Neuronal stem cell (in vitro differentiated cells): ENCODE results near the gene CCNB2.

Experiments
- DNase-seq: peaks from one replicate; pipeline ENCODE4 v3.0.0-alpha.2; 2013; ENCODE audit warnings: low spot score
- H2AFZ ChIP-seq: one replicate; pipeline ENCODE4 v1.6.1; 2013; ENCODE audit warnings: mild to moderate bottlenecking, low read length, inconsistent platforms
- H2AK5ac ChIP-seq: 2 replicates; pipeline ENCODE4 v1.6.1; 2013; ENCODE audit warnings: low read depth, mild to moderate bottlenecking, inconsistent platforms, low read length, moderate library complexity, mixed read lengths
- H2BK120ac ChIP-seq: 2 replicates; pipeline ENCODE4 v1.6.1; 2013; ENCODE audit warnings: low read depth, mild to moderate bottlenecking, inconsistent platforms, low read length, moderate library complexity, mixed read lengths
- H2BK12ac ChIP-seq: one replicate; pipeline ENCODE4 v1.6.1; 2013; ENCODE audit warnings: low read length, inconsistent platforms
- H2BK15ac ChIP-seq: 2 replicates; pipeline ENCODE4 v1.6.1; 2013; ENCODE audit warnings: mild to moderate bottlenecking, low read length, inconsistent platforms, mixed read lengths
- H2BK5ac ChIP-seq: one replicate; pipeline ENCODE4 v1.6.1; 2013; ENCODE audit warnings: inconsistent platforms, mild to moderate bottlenecking, low read length, moderate library complexity
- H3K14ac ChIP-seq: one replicate; pipeline ENCODE4 v1.6.1; 2013; ENCODE audit warnings: low read length, inconsistent platforms
- H3K18ac ChIP-seq: 2 replicates; pipeline ENCODE4 v1.6.1; 2013; ENCODE audit warnings: low read length, inconsistent platforms
- H3K23ac ChIP-seq: 2 replicates; pipeline ENCODE4 v1.6.1; 2013; ENCODE audit warnings: low read depth, mild to moderate bottlenecking, mixed read lengths, low read length, inconsistent platforms; ENCODE audit not compliant: poor library complexity
- H3K27ac ChIP-seq: replicated peaks from 3 replicates; pipeline ENCODE4 v1.5.1; 2013; ENCODE audit warnings: low read length, inconsistent platforms
- H3K27me3 ChIP-seq, 3 experiments: 2 replicates each; pipeline ENCODE4 v1.6.1; 2013; ENCODE audit warnings: low read length in 3 of 3, mild to moderate bottlenecking in 2 of 3, inconsistent platforms in 1 of 3, low read depth in 1 of 3, mixed read lengths in 1 of 3, moderate library complexity in 1 of 3; ENCODE audit not compliant: control insufficient read depth in 3 of 3, insufficient read depth in 3 of 3
- H3K36me3 ChIP-seq, 2 donors: replicated peaks in 1 of 2; 2 replicates each; pipeline ENCODE4 v1.6.1; 2013; ENCODE audit warnings: low read length in 2 of 2; ENCODE audit not compliant: control insufficient read depth in 2 of 2, insufficient read depth in 2 of 2
- H3K4ac ChIP-seq: 2 replicates; pipeline ENCODE4 v1.6.1; 2013; ENCODE audit warnings: inconsistent platforms, mild to moderate bottlenecking, low read length, moderate library complexity
- H3K4me1 ChIP-seq, 2 donors: 1 replicate in 1 of 2; 2 replicates in 1 of 2; pipeline ENCODE4 v1.6.1; 2013; ENCODE audit warnings: low read length in 2 of 2, low read depth in 1 of 2; ENCODE audit not compliant: control insufficient read depth in 2 of 2, insufficient read depth in 1 of 2
- H3K4me2 ChIP-seq: one replicate; pipeline ENCODE4 v1.6.1; 2013; ENCODE audit warnings: mild to moderate bottlenecking, low read length, inconsistent platforms; ENCODE audit not compliant: insufficient read depth, poor library complexity, severe bottlenecking
- H3K4me3 ChIP-seq, 2 donors: 2 replicates each; pipeline ENCODE4 v1.5.1; 2013; ENCODE audit warnings: low read length in 2 of 2, mild to moderate bottlenecking in 2 of 2, inconsistent platforms in 1 of 2, moderate library complexity in 1 of 2
- H3K79me1 ChIP-seq: one replicate; pipeline ENCODE4 v1.6.1; 2013; ENCODE audit warnings: low read depth, mild to moderate bottlenecking, inconsistent platforms, low read length, moderate library complexity
- H3K9ac ChIP-seq: one replicate; pipeline ENCODE4 v1.6.1; 2013; ENCODE audit warnings: mild to moderate bottlenecking, low read depth, low read length, inconsistent platforms; ENCODE audit not compliant: poor library complexity
- H3K9me3 ChIP-seq, 2 donors: replicated peaks in 1 of 2; 2 replicates each; pipeline versions ENCODE3 to v1.6.1; 2013; ENCODE audit warnings: low read length in 2 of 2, mild to moderate bottlenecking in 2 of 2, inconsistent platforms in 1 of 2, low read depth in 1 of 2, mixed read lengths in 1 of 2, moderate library complexity in 1 of 2; ENCODE audit not compliant: control insufficient read depth in 2 of 2, insufficient read depth in 1 of 2
- H4K8ac ChIP-seq: one replicate; pipeline ENCODE4 v1.6.1; 2013; ENCODE audit warnings: low read depth, mild to moderate bottlenecking, inconsistent platforms, low read length, moderate library complexity
- H4K91ac ChIP-seq: one replicate; pipeline ENCODE4 v1.6.1; 2013; ENCODE audit warnings: low read length, low read depth, mild to moderate bottlenecking, inconsistent platforms; ENCODE audit not compliant: poor library complexity
- WGBS, 2 donors: extraction: QIAGEN DNeasy Blood & Tissue Kit; methylation state at CpG; one replicate each; pipeline ENCODE4 v1.1.7; 2013; ENCODE audit warnings: missing lambda C conversion rate in 2 of 2, mixed read lengths in 1 of 2; ENCODE audit not compliant: insufficient read length in 2 of 2, insufficient replicate concordance in 1 of 2; ENCODE audit errors: extremely low coverage in 2 of 2; 5-methylcytosine and 5-hydroxymethylcytosine counted together

The CCNB2 gene

GRCh38 chr15:59137566-59137965 is 32.6 kb downstream of the CCNB2 start:
- no peaks in the 10 kb centered on the region for H3K4me1 ChIP-seq
- no peak overlapping the region for H3K4ac ChIP-seq
- H3K18ac ChIP-seq, result no peak overlapping the region
- no peak overlapping the region for H3K4me3 ChIP-seq
- H3K36me3 ChIP-seq, result peaks cover 35 to 94% of the 10 kb centered on the region in 2 donors
- DNase-seq, result no peak
- H3K27ac ChIP-seq, result no peak overlapping the region
- WGBS, 2 donors, result no CpG with 5 or more reads among the region's 2 CpGs
- no peak overlapping the region for H3K23ac ChIP-seq
- no peak overlapping the region for H3K14ac ChIP-seq
- H2AFZ ChIP-seq, result no peak overlapping the region
- peaks cover 6% of the 10 kb centered on the region for H3K79me1 ChIP-seq
- H2AK5ac ChIP-seq, result no peak overlapping the region
- H2BK15ac ChIP-seq, result no peak overlapping the region
- no peak overlapping the region for H2BK120ac ChIP-seq
- no peaks in the 10 kb centered on the region for H3K9me3 ChIP-seq
- no peak overlapping the region for H2BK12ac ChIP-seq
- no peak overlapping the region for H4K8ac ChIP-seq
- no peak overlapping the region for H3K9ac ChIP-seq
- H4K91ac ChIP-seq, result no peak overlapping the region
- H2BK5ac ChIP-seq, result no peak overlapping the region
- H3K4me2 ChIP-seq, result no peak overlapping the region
- no peaks in the 10 kb centered on the region for H3K27me3 ChIP-seq

- Histone ChIP-seq H3K4me3 (no peak overlapping the region), H2BK5ac (no peak overlapping the region), H3K4ac (no peak overlapping the region), H3K4me2 (no peak overlapping the region), H2BK120ac (no peak overlapping the region), H2AK5ac (no peak overlapping the region), H2AFZ (no peak overlapping the region), H3K23ac (no peak overlapping the region), H3K4me1 (no peaks in the 10 kb centered on the region), H3K36me3 (peaks cover 33 to 94% of the 10 kb centered on the region in 2 donors), H3K27me3 (no peaks in the 10 kb centered on the region), H2BK15ac (no peak overlapping the region), H3K14ac (no peak overlapping the region), H4K91ac (no peak overlapping the region), H3K9ac (no peak overlapping the region), H3K27ac (no peak overlapping the region), H2BK12ac (no peak overlapping the region), H3K79me1 (peaks cover 3% of the 10 kb centered on the region), H4K8ac (no peak overlapping the region), H3K9me3 (no peaks in the 10 kb centered on the region), H3K18ac (no peak overlapping the region)
- WGBS, 2 donors, result no CpG with 5 or more reads among the region's 7 CpGs
- DNase-seq, result peak; percentile 6
Measured at GRCh38 chr15:59138243-59138642, 33.3 kb downstream of the CCNB2 start.

DNA sequence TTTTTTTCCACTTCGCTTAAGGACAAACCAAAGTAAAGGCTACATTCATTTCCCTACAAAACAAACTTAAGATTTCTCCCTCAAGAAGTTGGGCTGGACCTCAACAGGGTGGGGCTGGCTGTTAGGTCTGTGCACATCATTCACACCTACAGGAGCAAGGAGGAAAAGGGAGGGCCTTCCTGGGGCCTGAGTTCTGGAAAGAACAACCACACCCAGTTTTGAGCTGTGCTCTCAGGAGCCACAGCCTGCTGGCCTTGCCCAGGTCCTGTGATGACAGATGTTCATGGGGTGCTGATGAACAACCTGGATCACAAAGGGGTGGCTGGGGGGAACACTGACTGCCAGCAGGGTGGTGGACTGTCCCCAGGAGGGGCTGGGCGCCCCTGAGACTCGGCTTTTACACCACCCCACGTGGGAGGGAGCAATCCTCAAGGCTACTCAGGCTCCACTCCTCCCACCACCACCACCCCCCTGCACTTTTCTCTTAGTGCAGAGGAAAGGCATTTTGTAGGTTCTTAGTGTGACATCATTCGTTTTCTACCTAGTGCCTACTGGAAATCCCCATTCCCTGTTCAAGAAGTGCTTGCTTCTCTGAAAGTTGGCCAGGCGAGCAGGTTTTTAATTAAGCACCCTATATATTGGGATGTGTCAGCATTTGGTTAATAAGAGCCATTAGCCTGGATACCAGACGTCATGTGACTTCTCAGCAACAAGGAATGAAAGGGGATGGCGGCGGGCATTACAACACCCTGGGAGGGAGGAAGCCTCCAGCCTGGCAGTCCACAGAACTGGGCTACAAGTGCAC is 35.7 kb downstream of the CCNB2 start:
- Histone ChIP-seq H3K18ac (no peak overlapping the region), H3K79me1 (peaks cover 2% of the 10 kb centered on the region), H3K27ac (no peak overlapping the region), H3K4ac (no peak overlapping the region), H3K9ac (no peak overlapping the region), H3K27me3 (no peaks in the 10 kb centered on the region), H3K4me3 (no peak overlapping the region), H3K4me1 (no peaks in the 10 kb centered on the region), H2AFZ (no peak overlapping the region), H3K14ac (no peak overlapping the region), H2BK12ac (no peak overlapping the region), H2BK120ac (no peak overlapping the region), H3K9me3 (no peaks in the 10 kb centered on the region), H4K8ac (no peak overlapping the region), H3K4me2 (no peak overlapping the region), H3K23ac (no peak overlapping the region), H2BK15ac (no peak overlapping the region), H2AK5ac (no peak overlapping the region), H2BK5ac (no peak overlapping the region), H3K36me3 (peaks cover 30 to 85% of the 10 kb centered on the region in 2 donors), H4K91ac (no peak overlapping the region)
- WGBS, 2 donors, result no CpG with 5 or more reads among the region's 9 CpGs
- no peak for DNase-seq

GRCh38 chr15:59143281-59143680 is 38.3 kb downstream of the CCNB2 start:
- Histone ChIP-seq H2BK120ac (no peak overlapping the region), H3K14ac (no peak overlapping the region), H3K36me3 (peaks cover 20 to 79% of the 10 kb centered on the region in 2 donors), H3K9ac (no peak overlapping the region), H3K27me3 (no peaks in the 10 kb centered on the region), H2BK15ac (no peak overlapping the region), H2AFZ (no peak overlapping the region), H2BK5ac (no peak overlapping the region), H3K79me1 (peaks cover 2% of the 10 kb centered on the region), H3K4me1 (peaks cover 2% of the 10 kb centered on the region in 2 donors), H3K18ac (no peak overlapping the region), H3K4me3 (peak overlapping the region in 1 of 2 donors; percentile 42), H4K91ac (no peak overlapping the region), H3K27ac (no peak overlapping the region), H2BK12ac (no peak overlapping the region), H3K4ac (no peak overlapping the region), H3K4me2 (no peak overlapping the region), H4K8ac (no peak overlapping the region), H3K9me3 (no peaks in the 10 kb centered on the region), H3K23ac (no peak overlapping the region), H2AK5ac (no peak overlapping the region)
- WGBS, 2 donors, result no CpG with 5 or more reads among the region's 5 CpGs
- no peak for DNase-seq
